HCT116 (cell line): ENCODE measurements around the gene MRPL50. TPM values are rescaled to one million over a fixed set of nuclear protein-coding genes. Genes with fewer than 3 reads are reported as not detected.

Source experiments
- ATAC-seq: fragments of 200-7000 bp; cut with Tn5 transposase; 2 replicates; pipeline ENCODE4 v1.9.1; 2020; ENCODE audit warnings: mild to moderate bottlenecking, moderate library complexity
- BruUV-seq: library from RNA; stranded (reverse); fragments of 400-500 nt; replicated peaks from 2 replicates; lab custom pipeline; 2021; lab: Mats Ljungman, UMichigan
- CTCF ChIA-PET: fragments of 300-600 bp; sonication (Branson Sonifier 250); formaldehyde crosslinking; loops from one replicate; lab custom pipeline; 2021; ENCODE audit warnings: antibody characterized with exemption; lab: Charles Lee
- POLR2A ChIA-PET: fragments of 300-600, 350-600 bp; sonication (Branson Sonifier 250); formaldehyde crosslinking; loops from one replicate; lab custom pipeline; 2021; ENCODE audit warnings: antibody characterized with exemption; lab: Charles Lee
- RAD21 ChIA-PET, 2 experiments: fragments of 300-600 bp; sonication (Branson Sonifier 250); formaldehyde crosslinking; loops; one replicate each; lab custom pipeline; 2023; ENCODE audit warnings: low total read pairs in 2 of 2; ENCODE audit not compliant: uncharacterized antibody in 2 of 2, unreplicated experiment in 2 of 2, low non-redundant PET in 1 of 2; lab: Charles Lee
- DNase-seq: peaks from one replicate; pipeline ENCODE4 v3.0.0-alpha.2; 2010; ENCODE audit warnings: low read depth, low spot score
- H2AFZ ChIP-seq: fragments of 200-600 bp; shearing (Covaris generic), sonication (generic); 2 replicates; pipeline ENCODE4 v1.6.1; 2017; ENCODE audit warnings: low read depth, mixed run types, mixed read lengths, antibody characterized with exemption, low read length; ENCODE audit not compliant: poor library complexity, severe bottlenecking
- H3K27ac ChIP-seq: 2 replicates; pipeline ENCODE4 v1.5.1; 2012; ENCODE audit warnings: low read depth, low read length
- H3K27me3 ChIP-seq: fragments of 200-600 bp; sonication (generic); 2 replicates; pipeline ENCODE4 v1.6.1; 2016; ENCODE audit warnings: mixed run types, low read length, mixed read lengths; ENCODE audit not compliant: insufficient read depth
- H3K36me3 ChIP-seq, 2 experiments: fragments of 200-500 bp in 1 of 2; fragments of 200-600 bp in 1 of 2; sonication (Bioruptor generic) in 1 of 2; sonication (generic) in 1 of 2; 2 replicates each; pipeline versions ENCODE4 v1.5.1 to v1.6.1; 2014 to 2016; ENCODE audit warnings: low read length in 2 of 2, inconsistent platforms in 1 of 2, mixed read lengths in 1 of 2, mixed run types in 1 of 2; ENCODE audit not compliant: insufficient read depth in 2 of 2, control insufficient read depth in 1 of 2
- H3K4me1 ChIP-seq, 2 experiments: fragments of 200-600 bp in 1 of 2; sonication (generic) in 1 of 2; 2 replicates each; pipeline versions ENCODE4 v1.5.1 to v1.6.1; 2012 to 2017; ENCODE audit warnings: low read length in 2 of 2, inconsistent platforms in 1 of 2, mild to moderate bottlenecking in 1 of 2, mixed read lengths in 1 of 2, mixed run types in 1 of 2, moderate library complexity in 1 of 2; ENCODE audit not compliant: insufficient read depth in 2 of 2, control insufficient read depth in 1 of 2
- H3K4me2 ChIP-seq: fragments of 200-600 bp; sonication (generic); 2 replicates; pipeline ENCODE4 v1.6.1; 2017; ENCODE audit warnings: mixed run types, low read length, mixed read lengths
- H3K4me3 ChIP-seq, 2 experiments: fragments of 200-600 bp in 1 of 2; sonication (generic) in 1 of 2; replicated peaks in 1 of 2; 2 replicates each; pipeline ENCODE4 v1.5.1; 2011 to 2016; ENCODE audit warnings: low read length in 2 of 2, control low read depth in 1 of 2, low read depth in 1 of 2, mild to moderate bottlenecking in 1 of 2, mixed read lengths in 1 of 2, mixed run types in 1 of 2
- H3K79me2 ChIP-seq: fragments of 200-600 bp; sonication (generic); 2 replicates; pipeline ENCODE4 v1.6.1; 2017; ENCODE audit warnings: mild to moderate bottlenecking, mixed run types, low read length, moderate library complexity, mixed read lengths; ENCODE audit not compliant: insufficient read depth
- H3K9ac ChIP-seq: fragments of 200-600 bp; sonication (generic); 2 replicates; pipeline ENCODE4 v1.6.1; 2016; ENCODE audit warnings: low read length, mixed read lengths
- H3K9me2 ChIP-seq: fragments of 200-600 bp; sonication (generic), shearing (Covaris generic); 2 replicates; pipeline ENCODE4 v1.6.1; 2017; ENCODE audit warnings: mixed run types, mild to moderate bottlenecking, moderate library complexity; ENCODE audit not compliant: insufficient read depth
- H3K9me3 ChIP-seq, 2 experiments: fragments of 200-500 bp in 1 of 2; fragments of 200-600 bp in 1 of 2; sonication (Bioruptor generic) in 1 of 2; sonication (generic) in 1 of 2; 2 replicates each; pipeline ENCODE4 v1.6.1; 2014 to 2017; ENCODE audit warnings: low read length in 2 of 2, mixed read lengths in 2 of 2, inconsistent platforms in 1 of 2, low read depth in 1 of 2, mild to moderate bottlenecking in 1 of 2, mixed run types in 1 of 2, moderate library complexity in 1 of 2; ENCODE audit not compliant: control insufficient read depth in 1 of 2, insufficient read depth in 1 of 2
- H4K20me1 ChIP-seq: fragments of 200-600 bp; sonication (generic), shearing (Covaris generic); 2 replicates; pipeline ENCODE4 v1.6.1; 2017; ENCODE audit warnings: mixed run types, mild to moderate bottlenecking, moderate library complexity; ENCODE audit not compliant: insufficient read depth
- ATF3 ChIP-seq: IDR thresholded peaks from 2 replicates; pipeline ENCODE4 v1.6.1; 2012
- CBX3 ChIP-seq: IDR thresholded peaks from 2 replicates; pipeline ENCODE4 v1.6.1; 2012; ENCODE audit warnings: low read depth
- CTCF ChIP-seq, 3 experiments: fragments of 200-600 bp in 1 of 3; sonication (generic) in 1 of 3; IDR thresholded peaks in 2 of 3; conservative IDR thresholded peaks in 1 of 3; 2 replicates each; pipeline ENCODE4 v1.5.1; 2012 to 2017; ENCODE audit warnings: low read depth in 2 of 3, low read length in 2 of 3, antibody characterized with exemption in 1 of 3, borderline replicate concordance in 1 of 3, control low read depth in 1 of 3, mild to moderate bottlenecking in 1 of 3, mixed read lengths in 1 of 3, mixed run types in 1 of 3, moderate library complexity in 1 of 3; ENCODE audit not compliant: insufficient read depth in 1 of 3
- FOSL1 ChIP-seq: IDR thresholded peaks from 2 replicates; pipeline ENCODE4 v1.6.1; 2012; ENCODE audit warnings: low read depth
- JUND ChIP-seq: IDR thresholded peaks from 2 replicates; pipeline ENCODE4 v1.6.1; 2012
- POLR2AphosphoS5 ChIP-seq: IDR thresholded peaks from 2 replicates; pipeline ENCODE4 v1.6.1; 2011; ENCODE audit warnings: mild to moderate bottlenecking, low read depth, low read length, moderate library complexity
- REST ChIP-seq: IDR thresholded peaks from 2 replicates; pipeline ENCODE4 v1.6.1; 2012; ENCODE audit warnings: low read depth
- SP1 ChIP-seq: IDR thresholded peaks from 2 replicates; pipeline ENCODE4 v1.6.1; 2012; ENCODE audit warnings: low read depth
- TCF7L2 ChIP-seq: IDR thresholded peaks from 2 replicates; pipeline ENCODE4 v1.7.0; 2011; ENCODE audit warnings: borderline replicate concordance, inconsistent platforms; ENCODE audit not compliant: insufficient read depth, insufficient read length; ENCODE audit errors: extremely low read depth
- ZBTB33 ChIP-seq: IDR thresholded peaks from 2 replicates; pipeline ENCODE4 v1.6.1; 2011; ENCODE audit warnings: mild to moderate bottlenecking, low read length, moderate library complexity; ENCODE audit not compliant: insufficient replicate concordance; ENCODE audit errors: extremely low read depth
- ZFX ChIP-seq: fragments of 450-650 bp; IDR thresholded peaks from 2 replicates; pipeline ENCODE4 v1.6.1; 2017
- intact Hi-C: fragments of 100-400 bp; cut with micrococcal nuclease; formaldehyde crosslinking; loops from 2 replicates; pipeline ENCODE4 v1.10.0; 2022
- total RNA-seq: library from RNA; stranded (reverse); gene quantifications from one replicate; pipeline ENCODE4 v1.2.1, GENCODE V29; 2021; ENCODE audit not compliant: unreplicated experiment

MRPL50 gene
- total RNA-seq, 1 experiment from 2014 or later: 14.6 TPM

GRCh38 chr9:101381118-101381517, 17.3 kb downstream of the MRPL50 start:
- ChIA-PET CTCF (interaction anchor here (1.3 kb wide), 1 partner anchor 7 kb away, joined by 4 read pairs; no protein-coding TSS in a partner anchor), RAD21 (no interaction called here), POLR2A (interaction anchor here (1.1 kb wide), 1 partner anchor 17 kb away, joined by 3 read pairs; the partner anchor contains the start of genes MRPL50 and ZNF189)
- Histone ChIP-seq H4K20me1 (no peaks in the 10 kb centered on the region), H3K9me2 (no peaks in the 10 kb centered on the region), H3K4me3 (no peak overlapping the region), H3K27ac (no peak overlapping the region), H3K79me2 (no peaks in the 10 kb centered on the region), H3K27me3 (no peaks in the 10 kb centered on the region), H3K4me2 (no peak overlapping the region), H3K9me3 (no peaks in the 10 kb centered on the region), H3K4me1 (no peaks in the 10 kb centered on the region), H3K36me3 (no peaks in the 10 kb centered on the region), H2AFZ (no peak overlapping the region), H3K9ac (no peak overlapping the region)
- DNase-seq (no peak), ATAC-seq (no peak)
- intact Hi-C loops: no loop called here
- TF ChIP-seq ZFX (no peak), POLR2AphosphoS5 (no peak), ATF3 (no peak), SP1 (no peak), REST (no peak), TCF7L2 (no peak), JUND (no peak), ZBTB33 (no peak), FOSL1 (no peak), CBX3 (no peak), CTCF (IDR thresholded peaks at IDR 0.05 in 2 of 3, conservative IDR thresholded peaks at IDR 0.05 in 1 of 3; ENCODE audit: borderline replicate concordance in 1 of 3, insufficient read depth in 1 of 3, low read depth in 2 of 3, low read length in 2 of 3) (no peak)
- no TSS peak for BruUV-seq
